ENCODE measurements around the gene CLDN5.
"Not testable (repeated sequence)": the region's sequence is repeated elsewhere in the genome, so short reads cannot be mapped to it uniquely, and the experiment has no call there.

Gene CLDN5

DNA sequence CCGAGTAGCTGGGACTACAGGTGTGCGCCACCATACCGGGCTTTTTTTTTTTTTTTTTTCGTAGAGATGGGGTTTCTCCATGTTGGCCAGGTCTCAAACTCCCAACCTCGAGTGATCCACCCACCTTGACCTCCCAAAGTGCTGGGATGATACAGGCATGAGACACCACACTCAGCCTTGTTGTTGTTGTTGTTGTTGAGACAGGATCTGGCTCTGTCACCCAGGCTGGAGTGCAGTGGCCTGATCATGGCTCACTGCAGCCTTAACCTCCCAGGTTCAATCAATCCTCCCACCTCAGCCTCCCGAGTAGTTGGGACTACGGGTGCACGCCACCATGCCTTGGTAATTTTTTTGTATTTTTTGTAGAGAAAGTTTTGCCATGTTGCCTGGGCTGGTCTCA lies 23.4 kb upstream of the CLDN5 start:
- DNase-seq: no peak

GRCh38 chr22:19546680-19547079 lies 22.5 kb upstream of the CLDN5 start:
- no peak for DNase-seq

- DNase-seq: no peak
Observed at GRCh38 chr22:19545935-19546207, 21.7 kb upstream of the CLDN5 start.

GRCh38 chr22:19543970-19544708 lies 19.9 kb upstream of the CLDN5 start:
- no peak for DNase-seq

DNA sequence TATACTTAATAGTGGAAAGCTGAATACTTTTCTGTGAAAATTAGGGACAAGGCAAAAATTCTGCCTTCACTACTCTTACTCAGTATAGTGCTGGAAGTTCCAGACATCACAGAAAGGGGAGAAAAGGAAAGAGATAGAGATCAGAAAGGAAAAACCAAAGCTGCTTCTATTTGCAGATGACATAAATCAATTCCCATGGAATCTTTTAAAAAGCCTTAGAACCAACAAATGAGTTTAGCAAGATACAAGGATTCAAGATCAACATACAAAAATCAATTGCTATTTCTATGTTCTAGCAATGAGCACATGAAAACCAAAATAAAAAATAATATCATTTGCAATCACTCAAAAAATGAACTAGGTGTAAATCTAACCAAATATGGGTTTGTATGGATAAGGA lies 16.2 kb upstream of the CLDN5 start:
- no peak for DNase-seq

GRCh38 chr22:19537941-19538488 lies 13.8 kb upstream of the CLDN5 start:
- no peak for DNase-seq

GRCh38 chr22:19536564-19536963 lies 12.4 kb upstream of the CLDN5 start:
- no peak for DNase-seq

DNA sequence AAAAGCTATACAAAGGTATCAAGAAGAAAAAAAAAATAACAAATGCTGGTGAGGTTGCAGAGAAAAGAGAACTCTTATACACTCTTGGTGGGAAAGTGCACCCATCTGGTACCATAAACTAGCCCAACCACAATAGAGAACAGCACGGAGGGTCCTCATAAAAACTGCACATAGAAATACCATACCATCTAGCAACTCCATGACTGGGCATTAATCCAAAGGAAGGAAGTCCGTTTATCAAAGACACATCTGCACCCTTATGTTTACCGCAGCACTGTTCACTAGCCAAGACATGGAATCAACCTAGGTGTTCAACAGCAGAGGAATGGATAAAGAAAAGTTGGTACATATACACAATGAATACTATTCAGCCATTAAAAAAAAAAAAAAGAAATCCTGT lies 10.8 kb upstream of the CLDN5 start:
- no peak for DNase-seq

DNA sequence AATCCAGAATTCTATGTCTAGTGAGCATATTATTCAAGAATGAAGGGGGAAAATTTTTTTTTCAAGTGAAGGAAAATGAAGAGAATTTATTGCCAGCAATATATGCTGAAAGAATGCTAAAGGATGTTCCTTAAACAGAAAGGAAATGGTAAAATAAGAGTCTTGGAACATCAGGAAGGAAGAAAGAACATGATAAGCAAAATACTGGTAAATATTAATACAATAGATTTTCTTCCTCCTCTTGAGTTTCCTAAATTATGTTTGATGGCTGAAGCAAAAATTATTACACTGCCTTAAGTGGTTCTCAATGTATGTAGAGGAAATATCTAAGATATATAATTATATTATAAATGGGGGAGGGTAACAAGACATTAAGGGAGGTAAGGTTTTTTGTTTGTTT lies 9.6 kb upstream of the CLDN5 start:
- DNase-seq: no peak

DNA sequence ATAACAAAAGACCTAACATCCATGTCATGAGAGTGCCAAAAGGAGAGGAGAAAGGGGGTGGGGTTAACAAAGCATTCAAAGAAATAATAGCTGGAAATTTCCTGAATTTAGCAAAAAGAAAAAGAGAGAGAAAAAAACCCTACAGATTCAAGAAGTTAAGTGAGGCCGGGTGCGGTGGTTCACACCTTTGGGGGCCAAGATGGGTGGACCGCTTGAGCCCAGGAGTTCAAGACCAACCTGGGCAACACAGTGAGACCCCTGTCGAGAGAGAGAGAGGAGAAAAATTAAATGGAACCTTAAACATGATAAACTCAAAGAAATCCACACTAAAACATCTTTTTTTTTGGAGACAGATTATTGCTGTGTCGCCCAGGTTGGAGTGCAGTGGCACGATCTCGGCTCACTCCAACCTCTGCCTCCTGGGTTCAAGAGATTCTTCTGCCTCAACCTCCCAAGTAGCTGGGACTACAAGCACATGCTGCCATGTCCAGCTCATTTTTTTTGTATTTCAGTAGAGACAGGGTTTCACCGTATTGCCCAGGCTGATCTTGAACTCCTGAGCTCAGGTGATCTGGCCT lies 8.9 kb upstream of the CLDN5 start:
- DNase-seq: no peak

- DNase-seq: not testable (repeated sequence)
Observed at GRCh38 chr22:19531327-19531726, 7.1 kb upstream of the CLDN5 start.

GRCh38 chr22:19530751-19531150 lies 6.5 kb upstream of the CLDN5 start:
- no peak for DNase-seq

GRCh38 chr22:19529811-19530210 lies 5.6 kb upstream of the CLDN5 start:
- DNase-seq: no peak

- no peak for DNase-seq
Observed at GRCh38 chr22:19527861-19528417, 3.7 kb upstream of the CLDN5 start.

GRCh38 chr22:19527321-19527721 lies 3.1 kb upstream of the CLDN5 start:
- no peak for DNase-seq

DNA sequence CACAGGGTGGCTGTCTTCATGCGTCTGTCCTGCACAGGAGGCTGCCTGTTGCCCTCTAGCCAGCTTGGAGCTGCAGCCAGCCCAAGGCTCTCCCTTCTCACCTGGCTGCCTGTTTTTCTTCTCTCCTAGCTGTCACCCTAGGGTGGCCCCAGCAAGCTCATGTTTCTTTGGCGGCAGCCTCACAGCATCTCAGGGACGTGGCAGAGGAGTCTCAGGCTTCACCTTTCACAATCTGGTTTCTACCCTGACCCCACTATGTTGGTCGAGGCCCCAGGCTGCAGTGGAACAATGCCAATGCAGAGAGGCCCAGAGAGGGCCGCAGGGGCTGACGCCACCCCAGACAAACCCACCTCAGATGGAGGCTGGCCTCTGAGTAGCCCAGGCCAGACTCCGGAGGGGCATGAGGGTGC lies 2.5 kb upstream of the CLDN5 start:
- DNase-seq: no peak

DNA sequence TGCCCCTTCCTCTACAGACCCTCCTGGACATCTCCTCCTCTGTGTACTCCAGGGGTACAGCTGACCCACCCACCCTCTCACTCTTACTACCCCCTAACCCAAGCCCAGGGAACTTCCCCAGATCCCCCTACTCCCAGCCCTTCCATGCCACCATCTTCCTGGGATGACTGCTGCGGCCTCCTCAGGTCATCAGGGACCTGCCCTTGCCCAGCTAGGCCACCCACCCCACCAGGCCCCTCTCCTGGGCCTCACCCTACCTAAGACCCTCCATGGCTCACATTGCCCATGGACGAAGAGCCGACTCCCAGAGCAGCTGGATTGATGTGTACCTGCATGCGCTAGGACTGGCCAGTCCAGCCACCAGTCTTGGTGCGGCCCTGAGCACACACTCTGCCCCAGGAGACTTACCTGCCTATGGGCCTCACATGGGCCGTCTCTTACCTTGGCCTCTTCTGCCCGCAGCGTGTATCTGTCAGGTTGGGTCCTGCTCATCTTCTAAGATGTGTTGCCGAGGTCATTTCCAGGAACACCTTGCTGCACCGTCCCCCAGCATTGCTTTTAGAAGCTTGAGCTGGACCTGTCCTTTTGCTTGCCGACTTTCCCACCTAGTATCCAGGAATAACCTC lies 2.0 kb upstream of the CLDN5 start:
- no peak for DNase-seq

DNA sequence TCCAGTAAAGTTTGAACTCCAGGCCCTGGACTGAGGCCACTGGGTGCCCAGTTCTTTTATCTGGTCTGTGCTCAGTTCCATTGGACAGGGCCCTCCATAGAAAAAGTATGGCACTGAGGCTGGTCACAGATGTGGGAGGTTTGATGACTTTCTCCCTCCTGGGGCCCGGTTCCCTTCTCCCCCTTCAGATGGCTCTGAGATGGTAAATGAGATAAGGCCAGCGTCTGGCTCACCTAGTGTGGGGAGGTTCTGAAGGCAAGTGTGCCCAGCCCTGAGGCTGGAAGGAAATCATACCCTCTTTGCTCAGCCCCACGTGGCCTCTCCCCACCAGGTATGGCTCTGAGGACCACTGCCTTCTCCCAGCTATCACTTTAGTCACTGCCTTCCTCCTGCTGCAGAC lies 1.5 kb upstream of the CLDN5 start:
- no peak for DNase-seq

DNA sequence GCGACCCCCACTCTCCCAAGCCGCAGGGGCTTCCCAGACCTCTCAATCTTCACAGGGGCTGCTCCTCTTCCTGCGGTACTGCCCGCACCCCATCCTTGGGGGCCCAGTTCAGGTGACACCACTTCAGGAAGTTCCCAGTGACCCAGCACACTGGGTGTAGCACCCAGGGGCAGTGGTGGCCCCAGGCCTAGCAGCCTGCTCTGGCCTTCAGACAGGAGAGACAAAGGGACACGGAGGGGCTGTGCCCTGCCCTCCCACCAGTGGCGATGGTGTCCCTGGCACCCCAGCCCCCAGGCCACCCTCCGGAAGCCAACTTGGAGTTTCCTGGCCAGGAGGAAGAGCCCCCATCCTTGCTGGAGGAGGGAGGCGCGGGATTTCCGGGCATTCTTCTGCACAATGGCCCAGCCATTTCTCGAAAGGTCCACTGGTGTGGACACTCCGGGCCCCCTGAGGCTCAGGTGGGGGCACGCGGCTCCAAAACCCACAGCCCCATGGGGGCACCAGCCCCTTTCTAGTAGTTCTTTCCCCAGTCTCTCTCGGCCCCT lies 978 bp upstream of the CLDN5 start:
- DNase-seq: no peak

GRCh38 chr22:19523240-19524169 lies 705 bp downstream of the CLDN5 start:
- peak; percentile 14 for DNase-seq

GRCh38 chr22:19522881-19523239 lies 1.4 kb downstream of the CLDN5 start:
- no peak for DNase-seq

DNA sequence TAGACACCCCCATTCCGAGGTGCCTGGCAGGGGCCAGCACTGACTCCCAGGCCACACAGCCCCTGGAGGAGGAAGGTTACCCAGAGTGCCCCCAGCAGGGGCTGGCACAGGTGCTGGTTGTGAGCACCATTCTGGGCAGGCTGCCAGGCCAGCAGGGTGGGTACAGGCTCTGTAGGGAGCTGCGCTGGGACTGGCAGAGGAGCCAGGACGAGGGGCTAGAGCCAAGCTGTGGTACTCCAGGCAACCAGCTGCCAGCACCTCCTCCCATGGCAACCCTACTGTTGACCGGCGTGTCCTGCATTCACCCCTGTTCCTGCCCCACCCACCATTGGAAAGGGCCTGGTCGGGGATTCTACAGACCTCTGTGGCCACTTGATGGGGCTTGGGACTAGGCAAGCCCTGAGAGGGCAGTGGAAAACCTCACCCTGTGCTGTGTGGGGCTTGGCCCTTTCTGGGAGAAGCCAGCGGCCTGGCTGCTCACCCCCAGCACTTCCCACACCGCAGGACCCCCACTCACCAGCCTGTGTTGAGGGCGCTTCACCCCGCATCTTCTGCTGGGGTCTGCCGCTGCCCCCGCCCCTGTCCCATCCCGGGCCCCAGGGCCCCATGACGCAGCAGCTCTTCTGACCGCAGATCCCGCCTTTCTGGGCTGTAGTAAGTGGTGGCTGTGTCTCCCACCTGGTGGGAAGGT lies 1.9 kb downstream of the CLDN5 start:
- DNase-seq: no peak
